Pulmonary artery endothelial cell (primary cell): Measurements from ENCODE around the gene CDH13. TPM values are rescaled to one million over a fixed set of nuclear protein-coding genes. Genes with fewer than 3 reads are reported as not detected.

ENCODE experiments used
- DNase-seq: peaks from one replicate; pipeline ENCODE4 v3.0.0-alpha.2; 2011; ENCODE audit warnings: low read depth, low spot score
- total RNA-seq: library from RNA; depleted of rRNA; stranded (reverse); fragments of >200 nt; gene quantifications from 2 replicates; pipeline ENCODE4 v1.2.3, GENCODE V29; 2014

CDH13 gene
- total RNA-seq, 1 donor from 2014 or later: 62.3 TPM

DNA sequence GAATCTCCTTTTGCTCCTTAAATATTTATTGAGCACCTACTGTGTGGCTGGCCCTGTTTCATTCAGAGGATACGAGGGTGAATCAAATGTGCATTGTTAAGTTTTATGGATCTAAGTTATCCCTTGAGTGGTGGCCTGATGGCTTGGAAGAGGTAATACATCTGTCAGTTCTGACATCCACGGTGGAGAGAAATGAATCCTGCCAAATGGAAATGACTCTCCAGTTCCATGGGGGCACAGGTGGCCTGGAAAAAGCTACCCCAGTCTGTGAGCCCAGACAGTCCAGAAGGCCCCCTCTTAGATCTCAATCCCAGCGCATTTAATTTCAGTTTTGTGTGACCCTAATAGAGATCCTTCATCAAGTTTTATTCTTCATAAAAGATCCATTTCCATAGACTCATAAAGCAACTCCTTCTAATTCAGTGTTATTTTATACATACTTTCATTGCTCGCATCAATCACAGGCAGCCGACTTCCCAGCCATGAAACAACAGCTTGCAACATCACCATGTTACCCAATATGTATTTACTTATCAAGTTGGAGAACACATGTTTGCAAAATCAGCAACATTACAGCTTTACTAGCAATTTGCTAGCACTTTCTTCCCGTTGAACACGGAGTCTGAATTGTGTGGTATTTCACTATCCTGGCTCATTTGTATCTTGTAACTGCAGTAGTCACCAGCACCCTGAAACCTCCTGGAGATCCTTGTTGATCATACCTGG is 846.2 kb downstream of the CDH13 start:
- no peak for DNase-seq

DNA sequence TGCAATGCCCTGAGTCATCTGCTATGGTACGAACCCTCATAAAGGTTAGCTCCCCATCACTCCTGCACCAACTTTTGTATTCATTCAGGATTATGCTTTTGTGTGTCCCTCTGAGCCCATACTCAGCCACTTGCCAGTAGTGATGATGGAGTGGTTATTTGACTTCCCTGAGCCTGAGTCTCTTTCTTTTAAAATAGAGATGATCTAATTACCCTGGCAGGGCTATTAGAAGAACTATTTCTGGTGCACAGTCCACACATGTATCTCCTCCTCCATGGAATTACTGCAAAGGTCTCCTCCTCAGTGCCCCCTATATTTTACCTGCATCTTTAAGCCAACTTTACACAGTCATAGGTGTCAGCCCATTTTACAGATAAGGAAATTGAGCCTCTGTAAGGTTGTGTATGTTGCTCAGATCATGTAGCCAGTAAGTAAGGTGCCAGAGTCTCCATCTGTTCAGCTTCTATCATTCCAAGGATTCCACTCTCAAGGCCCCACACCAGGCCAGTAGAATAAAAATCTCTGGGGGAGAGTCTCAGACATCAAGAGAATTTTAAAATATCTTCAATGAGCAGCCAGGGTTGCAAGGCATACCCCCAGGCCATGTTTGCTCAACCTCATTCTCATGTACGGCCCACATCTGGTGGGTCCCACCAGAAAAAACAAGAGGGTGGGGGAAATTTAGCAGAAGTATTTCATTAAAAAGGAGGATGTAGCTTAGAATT is 847.3 kb downstream of the CDH13 start:
- DNase-seq: no peak

DNA sequence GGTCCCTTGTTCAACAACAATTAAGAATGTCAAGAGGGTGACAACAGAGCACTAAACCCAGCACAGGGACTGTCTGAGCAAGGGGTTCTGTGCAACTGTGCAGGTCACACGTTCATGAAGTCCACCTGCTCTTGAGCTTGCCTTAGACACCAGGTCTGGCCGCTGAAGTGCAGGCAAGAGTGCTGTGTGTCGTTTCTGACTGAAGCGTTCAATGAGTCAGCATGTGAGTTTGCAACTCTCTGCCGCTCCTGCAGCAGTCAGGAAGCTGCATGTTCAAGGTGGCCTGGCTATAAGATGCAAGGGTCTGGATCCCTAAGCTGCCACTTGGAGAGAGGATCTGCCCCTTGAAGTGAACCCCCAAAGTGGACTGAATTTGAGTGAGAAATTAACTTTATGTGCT is 848.3 kb downstream of the CDH13 start:
- no peak for DNase-seq

DNA sequence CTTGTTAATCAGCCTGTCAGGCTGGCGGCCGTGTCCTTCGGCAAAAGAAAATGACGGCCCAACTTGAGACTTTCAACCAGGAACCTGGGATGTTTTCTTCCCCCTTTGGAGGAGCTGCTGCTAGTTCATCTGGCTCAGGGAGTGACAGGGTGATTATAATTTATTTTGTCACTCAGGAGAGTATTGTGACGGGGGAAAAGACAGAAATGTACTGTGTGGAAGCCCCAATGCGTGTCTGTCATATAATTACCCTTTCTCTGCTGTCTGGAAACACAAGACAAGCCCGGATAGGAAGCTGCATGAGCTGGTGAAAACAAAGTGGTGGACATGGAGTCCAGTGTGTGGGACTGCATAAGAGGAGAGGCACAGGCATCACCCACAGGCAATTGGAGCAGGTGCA is 854.8 kb downstream of the CDH13 start:
- no peak for DNase-seq

DNA sequence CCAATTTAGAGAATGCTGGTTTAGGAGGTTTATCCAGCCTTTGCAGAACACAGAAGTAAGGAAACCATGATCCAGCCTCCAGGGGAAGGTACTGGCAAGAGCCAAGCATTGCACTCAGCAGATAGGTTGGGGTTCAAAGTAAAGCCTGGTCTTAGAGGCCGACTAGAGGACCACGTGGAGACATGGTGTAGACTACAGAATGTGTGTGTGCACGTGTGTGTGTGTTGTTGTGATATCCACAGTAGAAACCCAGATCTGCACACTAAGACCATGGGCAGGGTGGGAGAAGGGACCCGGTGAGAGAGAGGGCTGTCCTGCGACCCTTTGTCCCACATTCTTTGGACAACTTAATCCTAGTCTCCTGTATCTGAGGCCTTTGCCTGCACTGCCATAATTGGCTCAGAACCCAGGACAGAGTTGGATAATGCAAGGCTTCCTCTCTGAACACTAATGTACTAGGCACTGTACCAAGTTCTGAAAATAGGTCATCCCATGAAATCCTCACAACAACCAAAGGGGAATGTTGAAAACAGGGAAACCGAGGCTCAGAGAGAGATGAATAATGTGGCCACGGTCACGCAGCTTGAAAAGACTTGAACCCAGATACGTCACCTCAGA is 855.9 kb downstream of the CDH13 start:
- no peak for DNase-seq

DNA sequence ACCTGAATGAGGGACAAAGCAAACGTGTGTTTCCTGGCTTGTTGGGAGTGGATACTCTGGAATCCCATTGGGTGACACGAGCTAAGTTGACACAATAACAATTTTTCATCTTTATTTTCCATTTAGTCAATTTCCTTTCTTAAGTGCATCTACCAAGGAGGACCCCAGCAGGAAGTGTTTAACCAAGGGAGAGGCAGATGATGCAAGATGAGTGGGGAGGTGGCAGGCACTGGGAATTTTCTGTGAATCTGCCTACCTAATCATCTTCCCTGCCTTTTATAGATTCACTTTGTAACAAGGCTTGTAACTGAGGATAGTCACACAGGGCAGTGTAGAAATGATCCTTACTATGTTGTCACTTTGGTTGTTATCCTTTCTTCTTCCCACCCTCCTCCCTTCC is 863.3 kb downstream of the CDH13 start:
- no peak for DNase-seq

DNA sequence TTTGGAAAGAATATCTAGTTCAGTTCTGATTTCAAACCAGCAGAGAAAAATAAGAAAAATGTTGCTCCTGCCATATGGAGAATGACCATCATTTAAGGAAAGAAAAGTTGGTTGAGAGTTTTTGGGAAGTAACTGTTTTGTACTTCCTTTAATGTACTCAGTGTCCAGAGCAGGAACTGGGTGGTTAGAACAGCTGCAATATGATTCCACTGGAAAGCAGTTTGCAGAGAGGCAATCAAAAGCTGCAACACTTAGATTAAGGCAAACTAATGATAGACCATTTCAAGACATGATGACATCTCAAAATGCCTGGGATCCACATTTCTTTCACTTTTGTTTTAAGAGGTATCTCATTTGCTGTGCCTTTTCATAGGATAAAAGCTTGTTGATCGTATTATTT is 867.7 kb downstream of the CDH13 start:
- DNase-seq: no peak

DNA sequence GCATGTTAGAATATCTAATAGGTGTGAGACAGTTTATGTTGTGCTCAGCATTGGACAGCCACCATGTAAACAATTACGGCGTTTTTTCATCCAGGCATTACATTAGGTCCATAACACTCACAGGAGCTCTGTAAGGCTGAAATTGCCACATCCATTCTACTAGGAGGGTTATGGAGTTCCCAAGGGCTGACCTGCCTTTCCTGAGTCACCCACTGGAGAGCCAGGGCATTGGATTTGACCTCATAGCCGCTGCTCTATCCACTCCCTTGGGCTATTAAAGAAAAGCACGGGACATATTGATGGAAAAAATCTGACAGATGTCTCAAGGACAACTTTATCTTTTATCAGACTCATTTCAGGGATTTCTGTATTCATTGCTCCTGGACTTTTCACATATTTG is 874.7 kb downstream of the CDH13 start:
- DNase-seq: no peak

DNA sequence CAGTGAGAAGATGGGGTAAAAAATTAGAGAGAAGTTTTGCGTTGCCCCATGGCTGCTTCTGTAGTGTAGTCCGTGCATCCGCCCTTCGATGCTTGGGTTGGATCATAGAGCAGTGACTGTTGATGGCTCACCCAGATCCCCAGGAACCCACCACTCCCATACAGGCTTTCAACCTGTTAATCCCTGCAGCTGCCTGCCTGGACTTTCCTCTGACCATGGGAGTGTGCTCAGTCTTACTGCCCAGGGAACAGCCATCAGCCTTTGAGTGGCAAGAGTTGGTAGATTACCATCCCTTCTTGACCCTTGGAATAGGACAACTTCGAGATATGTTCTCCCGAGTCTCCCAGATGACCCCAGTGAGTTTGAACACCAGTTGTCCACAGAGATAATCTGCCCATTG is 881.5 kb downstream of the CDH13 start:
- DNase-seq: no peak

DNA sequence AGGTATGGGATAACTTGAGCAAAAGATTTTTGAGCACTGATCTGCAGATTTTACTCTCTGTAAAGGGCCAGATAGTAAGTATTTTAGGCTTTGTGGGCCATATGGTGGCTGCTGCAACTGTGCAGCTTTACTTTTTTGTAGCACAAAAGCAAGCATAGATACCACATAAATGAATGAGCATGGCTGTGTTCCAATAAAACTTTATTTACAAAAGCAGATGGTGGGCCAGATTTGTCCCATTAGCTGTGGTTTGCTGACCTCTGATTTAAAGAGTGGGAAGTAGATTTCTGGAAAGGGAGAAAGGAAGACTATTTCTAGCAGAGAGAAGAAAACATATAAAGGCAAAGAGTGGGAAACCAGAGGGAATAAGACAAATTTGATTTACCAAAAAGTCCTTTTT is 882.5 kb downstream of the CDH13 start:
- no peak for DNase-seq

DNA sequence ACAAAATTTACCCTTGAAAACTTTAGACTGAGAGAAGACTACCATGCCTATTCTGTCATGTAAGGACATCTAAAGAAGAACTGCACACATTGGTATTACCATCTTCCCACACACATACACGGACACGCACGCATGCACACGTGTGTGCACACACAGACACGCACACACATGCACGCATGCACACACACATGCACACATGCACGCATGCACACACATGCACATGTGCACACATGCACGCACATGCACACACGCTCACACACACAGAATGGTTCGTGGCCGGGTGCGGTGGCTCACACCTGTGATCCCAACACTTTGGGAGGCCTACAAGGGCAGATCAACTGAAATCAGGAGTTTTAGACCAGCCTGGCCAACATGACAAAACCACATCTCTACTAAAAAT is 884.1 kb downstream of the CDH13 start:
- no peak for DNase-seq

DNA sequence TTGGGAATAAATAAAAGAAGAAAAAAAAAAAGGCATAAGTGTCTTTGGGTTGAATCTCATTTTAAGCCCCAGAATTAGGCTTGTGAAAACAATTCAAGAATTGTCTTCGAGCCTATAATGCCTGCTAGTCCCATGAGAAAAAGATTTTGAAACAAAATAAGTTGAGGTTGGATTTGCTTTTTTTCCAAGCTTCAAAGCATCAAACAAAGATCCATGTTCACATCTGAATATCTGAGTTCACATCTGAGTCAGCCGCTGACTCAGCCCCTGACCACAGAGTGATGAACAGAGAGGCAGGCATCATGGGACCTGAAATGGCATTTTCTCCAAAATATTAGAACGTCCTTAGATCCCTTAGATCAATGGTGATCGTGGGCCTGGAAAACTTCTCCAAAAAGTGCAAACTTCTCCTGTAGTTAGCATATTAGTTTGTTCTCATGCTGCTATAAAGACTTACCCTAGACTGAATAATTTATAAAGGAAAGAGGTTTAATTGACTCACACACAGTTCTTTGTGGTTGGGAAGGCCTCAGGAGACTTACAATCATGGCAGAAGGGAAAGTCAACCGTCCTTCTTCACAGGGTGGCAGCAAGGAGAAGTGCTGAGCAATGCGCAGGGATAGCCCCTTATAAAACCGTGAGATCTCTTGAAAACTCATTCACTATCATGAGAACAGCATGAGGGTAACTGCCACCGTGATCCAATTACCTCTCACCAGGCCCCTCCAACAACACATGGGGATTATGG is 886.4 kb downstream of the CDH13 start:
- DNase-seq: no peak

DNA sequence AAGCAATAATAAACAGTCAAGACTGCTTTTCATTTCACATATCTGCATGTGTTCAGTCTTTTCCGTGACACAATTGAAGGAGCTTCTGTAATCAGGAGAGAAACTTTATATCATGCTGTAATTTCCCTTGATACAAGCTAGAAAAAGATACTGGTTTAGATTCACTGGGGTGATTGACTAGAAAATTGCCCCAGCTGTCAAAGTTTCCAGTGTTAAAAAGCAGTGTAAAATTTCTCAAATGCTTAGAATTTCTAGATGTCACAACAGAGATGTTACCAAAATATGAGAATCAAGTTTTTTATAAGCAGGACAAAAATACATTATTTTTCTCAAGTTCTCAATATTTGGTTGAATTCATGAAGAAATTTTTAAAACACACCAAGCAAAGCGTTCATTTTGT is 888.6 kb downstream of the CDH13 start:
- DNase-seq: no peak

DNA sequence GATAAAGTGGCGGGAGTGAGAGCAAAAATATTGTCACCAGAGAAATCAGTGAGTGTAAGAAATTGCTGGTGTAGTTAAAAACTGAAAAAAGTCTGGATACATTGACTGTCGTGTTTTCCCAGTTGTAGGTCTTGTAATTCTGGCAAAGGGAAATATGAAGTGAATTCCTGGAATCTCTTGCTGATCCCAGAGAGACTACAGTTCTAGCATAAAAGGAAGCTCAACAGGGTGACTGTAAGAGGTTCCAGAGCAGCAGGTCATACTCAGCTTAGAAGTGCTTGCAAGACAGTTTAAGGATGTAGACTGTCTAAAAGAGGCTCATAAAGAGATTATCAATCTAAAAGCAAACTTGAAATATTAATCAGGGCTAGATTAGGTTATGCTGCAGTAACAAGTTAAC is 890.2 kb downstream of the CDH13 start:
- no peak for DNase-seq

DNA sequence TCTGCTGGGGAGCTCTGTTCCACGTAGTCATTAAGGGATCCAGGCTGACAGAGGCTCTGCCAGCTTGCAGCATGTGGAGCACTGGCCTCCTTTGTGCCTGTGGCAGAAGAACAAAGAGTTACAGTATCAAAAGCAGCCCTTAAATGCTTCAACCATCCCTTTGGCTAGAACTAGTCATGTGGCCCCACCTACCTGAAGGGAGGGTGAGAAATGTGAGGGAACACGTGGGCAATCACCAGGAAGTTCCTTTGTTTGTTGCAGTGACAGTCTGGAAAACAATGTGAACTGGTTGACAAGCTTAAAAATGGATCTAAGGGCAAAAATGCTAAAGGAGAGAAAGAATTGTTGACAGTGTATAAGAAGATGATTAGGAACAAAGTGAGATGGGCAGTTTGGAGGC is 890.6 kb downstream of the CDH13 start:
- DNase-seq: no peak

DNA sequence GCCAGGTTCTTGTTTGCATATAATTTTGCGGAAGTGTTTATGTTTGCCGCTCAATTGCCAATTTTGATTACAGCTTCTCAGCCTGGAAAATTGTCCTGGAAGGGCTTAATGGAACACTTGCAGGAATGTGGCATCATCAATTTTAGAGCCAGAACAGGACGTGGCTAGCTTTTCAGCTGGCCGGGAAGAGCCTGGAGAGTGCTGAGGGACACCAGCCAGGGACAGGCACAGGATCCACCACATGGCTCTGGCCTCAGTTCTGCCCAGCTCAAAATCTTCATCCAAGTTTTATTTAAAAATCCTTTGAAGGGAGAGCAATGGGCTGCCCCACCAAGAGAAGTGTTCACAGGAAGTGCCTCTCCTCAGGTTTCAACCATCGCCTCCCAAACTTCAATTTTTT is 893.8 kb downstream of the CDH13 start:
- no peak for DNase-seq

DNA sequence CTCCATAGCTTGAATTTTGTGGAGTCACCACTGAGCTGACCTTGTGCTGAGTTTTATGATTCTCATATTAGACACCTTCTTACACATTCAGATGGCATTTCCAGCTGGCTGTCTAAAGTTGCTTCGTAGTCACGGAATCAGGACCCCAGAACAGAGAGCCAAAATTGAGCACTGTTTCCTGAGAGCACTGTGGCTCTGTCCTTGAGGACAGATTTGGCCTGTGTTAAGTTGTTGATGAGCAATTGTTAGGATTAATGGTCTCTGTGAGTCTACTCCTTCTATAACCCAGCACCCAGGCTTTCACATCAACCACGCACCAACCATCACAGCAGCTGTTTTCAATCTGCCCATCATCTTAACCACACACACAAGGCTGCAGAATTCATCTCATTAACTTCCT is 903.5 kb downstream of the CDH13 start:
- no peak for DNase-seq

DNA sequence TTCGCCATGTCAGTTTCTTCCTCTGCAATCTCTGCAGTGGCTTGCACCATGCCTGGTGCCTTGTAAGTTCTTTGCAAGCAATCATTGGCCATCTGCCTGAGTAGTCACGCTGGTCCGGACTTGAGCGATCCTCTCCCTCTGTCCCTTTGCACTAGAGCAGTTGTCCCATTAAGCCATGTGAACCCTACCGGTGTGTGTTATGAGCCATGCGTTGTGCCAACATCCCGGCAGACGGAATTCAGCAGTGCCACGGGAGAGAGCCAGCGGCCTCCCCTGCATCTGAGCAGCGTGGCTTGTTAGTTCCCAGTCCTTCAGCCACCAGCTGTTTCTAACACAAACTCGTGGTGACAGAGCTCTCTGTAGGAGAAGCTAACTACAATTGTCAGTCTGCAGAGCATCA is 905.9 kb downstream of the CDH13 start:
- DNase-seq: no peak

DNA sequence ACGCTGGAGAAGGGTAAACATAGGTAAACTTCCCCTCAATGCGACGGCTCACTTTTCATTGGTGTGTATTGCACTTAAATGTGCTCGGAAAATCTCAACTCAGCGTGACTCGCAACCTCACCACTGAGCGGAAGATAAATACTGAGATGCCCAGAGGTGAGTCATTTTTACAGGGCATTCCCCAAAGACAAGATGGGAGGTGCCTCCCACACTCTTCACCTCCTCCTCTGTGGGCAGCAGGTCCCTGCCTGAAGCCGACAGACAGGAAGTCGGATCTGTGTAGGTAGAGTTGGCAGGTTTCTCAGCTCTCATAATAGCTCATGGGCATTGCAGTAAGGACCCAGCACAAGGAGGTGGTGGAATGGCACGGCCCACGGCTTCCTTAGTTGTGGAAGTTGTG is 906.4 kb downstream of the CDH13 start:
- no peak for DNase-seq

DNA sequence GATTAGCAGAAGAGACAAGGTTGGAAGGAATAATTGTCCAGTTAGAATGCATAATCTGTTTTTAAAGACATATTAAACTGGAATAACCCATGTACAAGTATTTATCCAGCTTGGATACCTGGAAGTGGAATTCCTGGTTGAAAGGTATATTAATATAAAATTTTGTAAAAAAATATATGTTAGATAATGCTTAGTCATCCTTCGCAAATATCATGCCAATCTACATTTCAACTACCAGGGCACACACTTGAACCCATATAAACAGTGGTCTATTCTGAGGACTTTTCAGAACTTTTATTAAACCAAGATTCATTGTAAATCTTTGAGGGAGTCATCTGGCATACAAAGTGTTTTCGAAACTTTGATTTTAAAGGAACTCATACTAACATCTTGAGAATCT is 911.9 kb downstream of the CDH13 start:
- no peak for DNase-seq

DNA sequence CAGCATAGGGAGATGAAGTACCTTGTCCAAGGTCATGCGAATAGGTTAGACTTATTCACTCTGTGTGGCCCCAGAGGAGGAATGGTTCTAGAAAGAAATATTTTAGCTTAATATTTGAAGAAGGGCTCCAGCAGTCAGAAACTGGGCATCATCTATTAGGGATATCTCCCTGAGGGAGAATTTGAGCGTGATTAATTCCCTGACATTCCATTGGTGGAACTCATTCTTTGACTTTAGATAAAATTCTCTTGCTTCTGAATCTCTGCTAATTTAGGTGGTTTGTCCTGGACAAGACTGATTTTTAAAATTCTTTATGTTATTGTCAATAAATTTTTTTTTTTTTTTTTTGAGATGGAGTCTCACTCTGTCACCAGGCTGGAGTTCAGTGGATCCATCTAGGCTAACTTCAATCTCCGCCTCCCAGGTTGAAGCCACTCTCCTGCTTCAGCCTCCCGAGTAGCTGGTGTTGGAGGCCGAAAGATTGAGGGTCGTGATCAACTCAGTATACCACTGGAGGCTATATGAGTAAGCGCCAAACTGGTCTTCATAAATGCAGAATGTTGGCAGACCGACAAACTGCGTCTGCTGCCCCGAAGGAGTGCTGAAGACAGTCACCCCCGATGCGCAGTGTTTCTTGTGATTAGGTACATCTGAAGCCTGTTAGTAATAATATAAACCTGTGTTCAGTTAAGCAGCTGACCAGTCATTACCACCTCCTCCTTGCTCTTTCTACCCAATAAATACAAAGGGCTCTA is 913.1 kb downstream of the CDH13 start:
- DNase-seq: no peak
